Measurements from ENCODE around the gene CR1L.

Gene CR1L

GRCh38 chr1:207626972-207627337, 18.0 kb upstream of the CR1L start (continued):
- TF ChIP-seq PRDM6 (tag by site-specific recombination; IDR thresholded peaks at IDR 0.05): no peak
- no peak for TF ChIP-seq GLIS2 (tag by site-specific recombination; IDR thresholded peaks at IDR 0.05)
- TF ChIP-seq WT1 (tag by site-specific recombination; IDR thresholded peaks at IDR 0.05): no peak
- TF ChIP-seq ZFP41 (tag by site-specific recombination; IDR thresholded peaks at IDR 0.05; ENCODE audit: borderline replicate concordance): no peak
- no peak for TF ChIP-seq ZNF510 (tag by site-specific recombination; IDR thresholded peaks at IDR 0.05; ENCODE audit: insufficient replicate concordance)
- no peak for TF ChIP-seq ZNF132 (tag by site-specific recombination; IDR thresholded peaks at IDR 0.05; ENCODE audit: borderline replicate concordance)
- TF ChIP-seq ZNF2 (tag by site-specific recombination; IDR thresholded peaks at IDR 0.05): no peak
- no peak for TF ChIP-seq ZBTB6 (tag by site-specific recombination; IDR thresholded peaks at IDR 0.05)

GRCh38 chr1:207627496-207627895, 17.4 kb upstream of the CR1L start:
- H3K4me1 ChIP-seq (ENCODE audit: control insufficient read depth, insufficient read depth, low read length): no peaks in the 10 kb centered on the region
- H3K9me3 ChIP-seq (ENCODE audit: control insufficient read depth, insufficient read depth, low read depth, low read length): no peaks in the 10 kb centered on the region
- H3K36me3 ChIP-seq (ENCODE audit: control insufficient read depth in 2 of 2, insufficient read depth in 1 of 2, low read length in 2 of 2): no peaks in the 10 kb centered on the region
- no peak overlapping the region for H3K27ac ChIP-seq (ENCODE audit: extremely low read depth, low read depth, low read length)
- ChIA-PET POLR2A (no interaction called here), CTCF (interaction anchor here (0.6 kb wide), 1 partner anchor 169 kb away, joined by 4 read pairs; no protein-coding TSS in a partner anchor)
- TF ChIP-seq ZNF837 (tag by site-specific recombination; IDR thresholded peaks at IDR 0.05): no peak
- no peak overlapping the region for H3K4me3 ChIP-seq (ENCODE audit: low read depth, low read length)

- Histone ChIP-seq H3K9me3 (ENCODE audit: control insufficient read depth, insufficient read depth, low read depth, low read length) (no peaks in the 10 kb centered on the region), H3K4me1 (ENCODE audit: control insufficient read depth, insufficient read depth, low read length) (no peaks in the 10 kb centered on the region), H3K4me3 (ENCODE audit: low read depth, low read length) (no peak overlapping the region), H3K27ac (ENCODE audit: extremely low read depth, low read depth, low read length) (no peak overlapping the region), H3K36me3 (ENCODE audit: control insufficient read depth in 2 of 2, insufficient read depth in 1 of 2, low read length in 2 of 2) (no peaks in the 10 kb centered on the region)
- ChIA-PET POLR2A (no interaction called here), CTCF (interaction anchor here (0.6 to 3.9 kb wide), 3 partner anchors 9 to 502 kb away, joined by 3 to 27 read pairs (median 3); no protein-coding TSS in a partner anchor)
- TF ChIP-seq ZNF18 (tag by site-specific recombination; IDR thresholded peaks at IDR 0.05) (no peak), ZBTB11 (tag by site-specific recombination; conservative IDR thresholded peaks at IDR 0.05; ENCODE audit: low read depth) (no peak), ZNF623 (tag by site-specific recombination; IDR thresholded peaks at IDR 0.05) (no peak), ZNF2 (tag by site-specific recombination; IDR thresholded peaks at IDR 0.05) (no peak), ZSCAN18 (tag by site-specific recombination; IDR thresholded peaks at IDR 0.05) (no peak), OSR2 (tag by site-specific recombination; IDR thresholded peaks at IDR 0.05) (no peak), SP7 (tag by site-specific recombination; IDR thresholded peaks at IDR 0.05) (no peak)
Observed at GRCh38 chr1:207628776-207629175, 16.2 kb upstream of the CR1L start.
